DMS53 treated with DMSO at 0.1 percent for 48 hours (cell line): Measurements from ENCODE around the gene ZFAND2A.
A peak's percentile ranks its signal among the peaks of the same experiment; 100 is the strongest.
"Not testable (repeated sequence)": the region's sequence is repeated elsewhere in the genome, so short reads cannot be mapped to it uniquely, and the experiment has no call there.

Experiments used
- DNase-seq: peaks from one replicate; lab custom pipeline; 2025; ENCODE audit not compliant: unreplicated experiment; lab: John Stamatoyannopoulos, UW

The ZFAND2A gene

GRCh38 chr7:1159891-1160669, at the start of gene ZFAND2A:
Gene ZFAND2A, minus strand, starts transcription at chr7:1160196. Its CDS starts 1,984 bp downstream, at chr7:1158212.
- peak; percentile 95 for DNase-seq

GRCh38 chr7:1209097-1209496, 49.1 kb upstream of the ZFAND2A start:
- DNase-seq = no peak

GRCh38 chr7:1205742-1206141, 45.7 kb upstream of the ZFAND2A start:
- not testable (repeated sequence) for DNase-seq

GRCh38 chr7:1204460-1205140, 44.6 kb upstream of the ZFAND2A start:
- no peak for DNase-seq

GRCh38 chr7:1202914-1203313, 42.9 kb upstream of the ZFAND2A start:
- not testable (repeated sequence) for DNase-seq

- DNase-seq = no peak
Measured at GRCh38 chr7:1201916-1202315, 41.9 kb upstream of the ZFAND2A start.

- no peak for DNase-seq
Measured at GRCh38 chr7:1200045-1200444, 40.0 kb upstream of the ZFAND2A start.

- DNase-seq = no peak
Measured at GRCh38 chr7:1197997-1198625, 38.1 kb upstream of the ZFAND2A start.

GRCh38 chr7:1196950-1197349, 37.0 kb upstream of the ZFAND2A start:
- DNase-seq = no peak

- DNase-seq = not testable (repeated sequence)
Measured at GRCh38 chr7:1196441-1196840, 36.4 kb upstream of the ZFAND2A start.

GRCh38 chr7:1193593-1194424, 33.8 kb upstream of the ZFAND2A start:
- DNase-seq = peak; percentile 24

- DNase-seq = no peak
Measured at GRCh38 chr7:1192171-1192676, 32.2 kb upstream of the ZFAND2A start.

- DNase-seq = no peak
Measured at GRCh38 chr7:1189986-1190772, 30.2 kb upstream of the ZFAND2A start.

- no peak for DNase-seq
Measured at GRCh38 chr7:1188720-1189294, 28.8 kb upstream of the ZFAND2A start.

GRCh38 chr7:1187127-1187526, 27.1 kb upstream of the ZFAND2A start:
- DNase-seq = no peak

- no peak for DNase-seq
Measured at GRCh38 chr7:1181640-1182039, 21.6 kb upstream of the ZFAND2A start.

- no peak for DNase-seq
Measured at GRCh38 chr7:1181031-1181430, 21.0 kb upstream of the ZFAND2A start.

- peak; percentile 42 for DNase-seq
Measured at GRCh38 chr7:1176891-1177373, 16.9 kb upstream of the ZFAND2A start.
